ENCODE measurements around the gene KRT80. TPM values are rescaled to one million over a fixed set of nuclear protein-coding genes. Genes with fewer than 3 reads are reported as not detected.

The KRT80 gene
- total RNA-seq, 1 experiment from 2014 or later: 8.8 TPM

GRCh38 chr12:52121824-52122539 is 69.8 kb downstream of the KRT80 start:
- H3K27ac ChIP-seq (ENCODE audit: low read depth, low read length): no peak overlapping the region
- ATAC-seq (peak; percentile 58), DNase-seq (ENCODE audit: low read depth, low spot score) (no peak)
- H4K20me1 ChIP-seq (ENCODE audit: insufficient read depth): no peaks in the 10 kb centered on the region
- H3K4me3 ChIP-seq (replicated peaks in 1 of 2; ENCODE audit: low read depth in 1 of 2, low read length in 2 of 2): no peak overlapping the region
- H3K9ac ChIP-seq (ENCODE audit: low read length): no peak overlapping the region
- peak overlapping the region; percentile 35 for H3K4me2 ChIP-seq (ENCODE audit: low read length)
- ChIA-PET POLR2A (interaction anchor here (0.8 to 1.0 kb wide), 3 partner anchors 25 to 97 kb away, joined by 3 to 5 read pairs (median 3); partner anchors contain the start of gene NR4A1), CTCF (interaction anchor here (0.8 to 3.8 kb wide), 17 partner anchors 8 to 758 kb away, joined by 3 to 74 read pairs (median 3); partner anchors contain the start of genes ATG101 and NR4A1), RAD21 (ENCODE audit: low non-redundant PET in 1 of 2, low total read pairs in 2 of 2, uncharacterized antibody in 2 of 2, unreplicated experiment in 2 of 2) (interaction anchor here (1.4 to 1.5 kb wide), 2 partner anchors 96 to 97 kb away, joined by 7 to 8 read pairs; no protein-coding TSS in a partner anchor)
- H3K9me2 ChIP-seq (ENCODE audit: insufficient read depth): no peaks in the 10 kb centered on the region
- no peaks in the 10 kb centered on the region for H3K79me2 ChIP-seq (ENCODE audit: insufficient read depth, low read length)
- peaks cover 0 to 18% of the 10 kb centered on the region in 2 experiments; a peak in 2 of 4 replicates for H3K4me1 ChIP-seq (ENCODE audit: control insufficient read depth in 1 of 2, insufficient read depth in 2 of 2, low read length in 2 of 2)
- BruUV-seq (replicated peaks): no TSS peak
- no peaks in the 10 kb centered on the region for H3K27me3 ChIP-seq (ENCODE audit: insufficient read depth, low read length)
- intact Hi-C loops (cut with micrococcal nuclease): no loop called here
- H3K36me3 ChIP-seq (ENCODE audit: control insufficient read depth in 1 of 2, insufficient read depth in 2 of 2, low read length in 2 of 2): no peaks in the 10 kb centered on the region
- H2AFZ ChIP-seq (ENCODE audit: low read depth, low read length, poor library complexity, severe bottlenecking): peak overlapping the region; percentile 93
- no peaks in the 10 kb centered on the region for H3K9me3 ChIP-seq (ENCODE audit: control insufficient read depth in 1 of 2, insufficient read depth in 1 of 2, low read depth in 1 of 2, low read length in 2 of 2)
- TF ChIP-seq MAX (IDR thresholded peaks at IDR 0.05) (no peak), POLR2A (IDR thresholded peaks at IDR 0.05; ENCODE audit: borderline replicate concordance, extremely low read depth, insufficient read depth, insufficient read length) (no peak), REST (IDR thresholded peaks at IDR 0.05; ENCODE audit: low read depth) (no peak), SP1 (IDR thresholded peaks at IDR 0.05; ENCODE audit: low read depth) (no peak), SRF (IDR thresholded peaks at IDR 0.05; ENCODE audit: low read depth) (no peak), EGR1 (IDR thresholded peaks at IDR 0.05; ENCODE audit: low read depth) (no peak), CBX3 (IDR thresholded peaks at IDR 0.05; ENCODE audit: low read depth) (no peak), YY1 (IDR thresholded peaks at IDR 0.05; ENCODE audit: extremely low read depth, insufficient replicate concordance, low read depth, low read length) (no peak), ZFX (IDR thresholded peaks at IDR 0.05) (no peak), CTCF (IDR thresholded peaks at IDR 0.05 in 2 of 3, conservative IDR thresholded peaks at IDR 0.05 in 1 of 3; ENCODE audit: borderline replicate concordance in 1 of 3, insufficient read depth in 1 of 3, low read depth in 2 of 3, low read length in 2 of 3) (peak; percentile 70 to 83 (median 80)), ZNF274 (IDR thresholded peaks at IDR 0.05; ENCODE audit: low read depth, low read length) (no peak), ZBTB33 (IDR thresholded peaks at IDR 0.05; ENCODE audit: extremely low read depth, insufficient replicate concordance, low read length) (no peak), SIN3A (IDR thresholded peaks at IDR 0.05; ENCODE audit: low read depth) (no peak), FOSL1 (IDR thresholded peaks at IDR 0.05; ENCODE audit: low read depth) (no peak), ATF3 (IDR thresholded peaks at IDR 0.05) (no peak), RAD21 (IDR thresholded peaks at IDR 0.05; ENCODE audit: low read depth) (peak; percentile 72), CEBPB (IDR thresholded peaks at IDR 0.05; ENCODE audit: low read depth) (no peak), ELF1 (IDR thresholded peaks at IDR 0.05; ENCODE audit: borderline replicate concordance, low read depth) (no peak), EZH2phosphoT487 (IDR thresholded peaks at IDR 0.05; ENCODE audit: borderline replicate concordance) (no peak), POLR2AphosphoS5 (IDR thresholded peaks at IDR 0.05; ENCODE audit: low read depth, low read length) (no peak)
